OCI-LY7 (cell line): ENCODE data around the gene CATSPERZ.

Experiments
- EZH2phosphoT487 ChIP-seq: fragments of 200-600 bp; sonication (generic); IDR thresholded peaks from 2 replicates; pipeline ENCODE4 v1.6.1; 2018; ENCODE audit warnings: low read depth, borderline replicate concordance, mild to moderate bottlenecking, mixed run types, antibody characterized with exemption, low read length, moderate library complexity, mixed read lengths
- TF ChIP-seq, protein P1 (sequence below): fragments of 200-600 bp; sonication (generic); conservative IDR thresholded peaks from 2 replicates; pipeline ENCODE4 v1.5.1; 2014; ENCODE audit warnings: mild to moderate bottlenecking, antibody characterized with exemption, low read length, moderate library complexity, mixed read lengths

DNA sequence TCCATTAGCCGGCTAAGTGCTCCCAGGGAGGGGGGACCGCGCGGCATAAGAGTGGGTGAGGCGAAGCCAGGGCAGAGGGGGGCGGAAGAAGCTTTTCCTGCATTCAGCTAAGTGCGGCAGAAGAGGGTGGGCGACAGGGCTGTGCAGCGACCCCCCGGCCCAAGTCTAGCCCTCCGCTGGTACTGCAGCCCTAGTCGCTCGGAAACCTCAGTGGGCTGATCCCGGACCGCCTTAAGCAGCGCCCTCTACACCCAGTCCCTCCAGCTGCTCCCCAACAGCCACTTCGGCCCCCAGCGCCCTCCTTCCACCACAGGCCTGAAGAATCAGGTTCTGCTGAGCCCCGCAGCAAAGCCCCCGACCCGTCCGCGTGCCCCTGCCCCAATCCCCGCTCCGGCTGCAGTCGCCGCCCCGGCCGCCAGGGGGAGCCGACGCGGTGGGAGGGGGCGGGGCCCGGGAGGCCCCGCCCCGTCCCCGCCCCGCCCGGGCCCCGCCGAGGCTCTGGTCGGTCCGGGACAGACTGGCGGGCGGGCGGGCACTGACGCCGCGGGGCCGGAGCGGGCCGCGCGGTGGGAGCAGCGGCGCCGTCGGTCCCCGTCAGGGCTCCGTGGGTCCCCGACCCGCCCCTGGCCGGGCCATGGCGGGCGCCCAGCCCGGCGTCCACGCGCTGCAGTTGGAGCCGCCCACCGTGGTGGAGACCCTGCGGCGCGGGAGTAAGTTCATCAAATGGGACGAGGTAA lies 49.0 kb upstream of the CATSPERZ start, which contains the start of gene PLCB3:
- TF ChIP-seq EZH2phosphoT487: no peak
- TF ChIP-seq, protein P1, sequence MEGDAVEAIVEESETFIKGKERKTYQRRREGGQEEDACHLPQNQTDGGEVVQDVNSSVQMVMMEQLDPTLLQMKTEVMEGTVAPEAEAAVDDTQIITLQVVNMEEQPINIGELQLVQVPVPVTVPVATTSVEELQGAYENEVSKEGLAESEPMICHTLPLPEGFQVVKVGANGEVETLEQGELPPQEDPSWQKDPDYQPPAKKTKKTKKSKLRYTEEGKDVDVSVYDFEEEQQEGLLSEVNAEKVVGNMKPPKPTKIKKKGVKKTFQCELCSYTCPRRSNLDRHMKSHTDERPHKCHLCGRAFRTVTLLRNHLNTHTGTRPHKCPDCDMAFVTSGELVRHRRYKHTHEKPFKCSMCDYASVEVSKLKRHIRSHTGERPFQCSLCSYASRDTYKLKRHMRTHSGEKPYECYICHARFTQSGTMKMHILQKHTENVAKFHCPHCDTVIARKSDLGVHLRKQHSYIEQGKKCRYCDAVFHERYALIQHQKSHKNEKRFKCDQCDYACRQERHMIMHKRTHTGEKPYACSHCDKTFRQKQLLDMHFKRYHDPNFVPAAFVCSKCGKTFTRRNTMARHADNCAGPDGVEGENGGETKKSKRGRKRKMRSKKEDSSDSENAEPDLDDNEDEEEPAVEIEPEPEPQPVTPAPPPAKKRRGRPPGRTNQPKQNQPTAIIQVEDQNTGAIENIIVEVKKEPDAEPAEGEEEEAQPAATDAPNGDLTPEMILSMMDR: peak; percentile 80
